ENCODE results near the gene AFAP1.

AFAP1 gene

DNA sequence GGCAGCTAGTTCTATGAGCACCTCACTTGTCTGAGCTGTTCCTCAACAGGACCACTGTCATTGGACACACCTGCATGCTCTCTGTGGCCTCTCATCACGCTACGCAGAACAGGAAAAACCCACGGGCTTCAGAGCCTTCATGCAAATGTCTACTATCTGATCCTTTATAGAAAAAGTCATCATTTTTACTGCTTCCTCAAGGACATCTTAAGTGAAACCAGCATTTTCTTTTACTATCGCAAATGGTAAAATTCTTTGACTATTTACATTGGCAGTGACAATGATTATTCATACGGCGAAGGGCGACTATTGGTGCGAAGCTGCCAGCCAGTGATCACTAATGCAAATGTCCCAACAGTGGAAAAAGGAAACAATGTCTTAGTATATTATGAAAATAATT lies 147.0 kb downstream of the AFAP1 start:
- no peak for TF ChIP-seq ZFX (IDR thresholded peaks at IDR 0.05; ENCODE audit: borderline replicate concordance)
- TF ChIP-seq, protein P1, sequence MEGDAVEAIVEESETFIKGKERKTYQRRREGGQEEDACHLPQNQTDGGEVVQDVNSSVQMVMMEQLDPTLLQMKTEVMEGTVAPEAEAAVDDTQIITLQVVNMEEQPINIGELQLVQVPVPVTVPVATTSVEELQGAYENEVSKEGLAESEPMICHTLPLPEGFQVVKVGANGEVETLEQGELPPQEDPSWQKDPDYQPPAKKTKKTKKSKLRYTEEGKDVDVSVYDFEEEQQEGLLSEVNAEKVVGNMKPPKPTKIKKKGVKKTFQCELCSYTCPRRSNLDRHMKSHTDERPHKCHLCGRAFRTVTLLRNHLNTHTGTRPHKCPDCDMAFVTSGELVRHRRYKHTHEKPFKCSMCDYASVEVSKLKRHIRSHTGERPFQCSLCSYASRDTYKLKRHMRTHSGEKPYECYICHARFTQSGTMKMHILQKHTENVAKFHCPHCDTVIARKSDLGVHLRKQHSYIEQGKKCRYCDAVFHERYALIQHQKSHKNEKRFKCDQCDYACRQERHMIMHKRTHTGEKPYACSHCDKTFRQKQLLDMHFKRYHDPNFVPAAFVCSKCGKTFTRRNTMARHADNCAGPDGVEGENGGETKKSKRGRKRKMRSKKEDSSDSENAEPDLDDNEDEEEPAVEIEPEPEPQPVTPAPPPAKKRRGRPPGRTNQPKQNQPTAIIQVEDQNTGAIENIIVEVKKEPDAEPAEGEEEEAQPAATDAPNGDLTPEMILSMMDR (IDR thresholded peaks at IDR 0.05), result no peak

DNA sequence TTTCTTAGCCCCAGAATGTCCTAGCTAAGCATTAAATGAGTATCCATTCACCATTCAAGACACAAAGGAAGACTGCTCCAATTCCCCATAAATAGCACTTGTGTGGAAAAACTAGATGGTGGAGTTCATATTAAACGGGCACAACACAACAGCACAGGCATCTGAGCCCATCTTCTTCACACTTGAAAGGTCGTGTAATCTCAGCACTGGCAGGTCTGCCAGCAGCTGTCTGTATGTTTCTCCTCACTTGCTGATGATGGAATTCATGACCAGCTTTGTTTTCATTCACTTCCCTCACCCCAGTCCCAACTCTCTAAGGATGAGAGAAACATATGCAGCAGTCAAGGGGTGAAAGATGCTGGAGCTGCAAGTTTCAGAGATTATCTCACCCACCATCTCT lies 148.7 kb downstream of the AFAP1 start:
- H3K27ac ChIP-seq, result no peak overlapping the region
- TF ChIP-seq, protein P1 (IDR thresholded peaks at IDR 0.05), result no peak
- no peak for TF ChIP-seq ZFX (IDR thresholded peaks at IDR 0.05; ENCODE audit: borderline replicate concordance)

More for the DNA sequence above, 147.0 kb downstream of the AFAP1 start:
- no peak overlapping the region for H3K27ac ChIP-seq

DNA sequence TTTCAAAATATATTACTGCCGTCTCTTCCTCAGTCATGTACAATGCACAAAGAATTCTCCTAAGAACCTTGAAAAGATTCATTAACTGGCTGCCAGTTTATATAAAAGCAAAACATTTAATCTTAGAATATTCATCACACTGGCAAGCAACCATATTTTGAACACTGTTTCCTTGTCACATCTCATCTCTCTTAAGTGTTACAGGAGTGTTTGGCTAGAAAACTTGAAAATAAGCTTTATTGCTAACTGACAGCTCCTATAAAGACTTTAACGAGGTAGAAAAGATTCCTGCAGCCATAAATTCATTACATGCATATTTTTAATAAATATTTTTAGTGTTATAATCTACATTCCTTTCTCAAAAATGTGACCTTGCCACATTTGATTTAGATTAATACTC lies 149.6 kb downstream of the AFAP1 start:
- no peak for TF ChIP-seq ZFX (IDR thresholded peaks at IDR 0.05; ENCODE audit: borderline replicate concordance)
- TF ChIP-seq, protein P1 (IDR thresholded peaks at IDR 0.05), result no peak
- H3K27ac ChIP-seq, result no peak overlapping the region

DNA sequence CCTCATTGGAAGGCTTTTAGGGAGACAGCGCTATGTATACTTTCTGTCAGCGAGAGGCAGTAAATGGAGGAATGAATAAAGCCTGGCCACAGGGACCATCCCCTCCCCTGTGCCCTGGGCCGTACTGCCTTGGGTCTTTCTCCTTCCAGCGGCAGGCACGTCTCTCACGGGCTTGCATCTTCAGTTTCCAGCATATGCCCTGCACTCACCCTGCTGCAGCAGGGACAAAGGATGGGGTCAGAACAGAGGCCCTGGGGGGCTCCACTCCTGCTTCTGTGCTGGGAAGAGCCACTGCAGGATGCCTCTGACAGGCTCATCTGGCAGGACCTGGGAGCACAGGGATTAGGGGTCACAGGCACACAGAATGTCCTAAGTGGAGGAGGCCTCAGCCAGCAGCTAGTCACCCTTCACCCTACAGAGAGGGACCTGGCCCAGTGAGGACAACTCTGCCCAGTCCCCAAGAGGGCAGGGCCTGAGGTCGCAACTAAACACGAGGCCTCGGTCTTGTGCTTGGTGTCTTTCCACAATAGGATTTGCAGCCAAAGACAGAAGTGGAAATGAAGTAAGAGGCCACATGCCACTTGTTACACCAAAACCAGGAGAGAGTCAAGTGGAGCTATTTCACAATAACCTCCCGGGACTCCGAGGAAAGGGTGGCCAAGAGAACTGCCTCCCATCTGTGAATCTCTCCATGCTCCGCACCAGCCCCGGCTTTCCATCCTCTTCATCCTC lies 150.8 kb downstream of the AFAP1 start:
- TF ChIP-seq ZFX (IDR thresholded peaks at IDR 0.05; ENCODE audit: borderline replicate concordance), result no peak
- TF ChIP-seq, protein P1 (IDR thresholded peaks at IDR 0.05), result no peak
- H3K27ac ChIP-seq, result no peak overlapping the region

DNA sequence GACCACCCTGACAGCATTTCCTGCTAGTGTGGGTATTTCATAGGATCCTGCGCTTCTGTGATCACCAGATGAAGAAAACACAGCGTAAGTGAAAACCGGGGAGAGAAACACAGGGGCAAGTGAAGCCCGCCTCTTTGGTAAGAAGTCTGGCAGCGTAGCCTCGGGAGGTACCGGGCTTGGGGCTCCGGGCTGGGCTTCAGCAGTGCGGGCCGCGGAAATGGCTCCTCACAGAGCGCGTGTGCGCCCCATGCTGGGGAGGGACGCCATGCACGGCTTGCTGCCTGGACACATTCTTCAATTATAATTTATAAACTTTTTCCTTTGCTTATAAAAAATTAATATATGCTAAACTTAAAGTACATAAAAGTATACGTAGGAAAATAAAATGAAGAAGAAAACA lies 151.5 kb downstream of the AFAP1 start:
- TF ChIP-seq, protein P1 (IDR thresholded peaks at IDR 0.05), result no peak
- no peak for TF ChIP-seq ZFX (IDR thresholded peaks at IDR 0.05; ENCODE audit: borderline replicate concordance)

DNA sequence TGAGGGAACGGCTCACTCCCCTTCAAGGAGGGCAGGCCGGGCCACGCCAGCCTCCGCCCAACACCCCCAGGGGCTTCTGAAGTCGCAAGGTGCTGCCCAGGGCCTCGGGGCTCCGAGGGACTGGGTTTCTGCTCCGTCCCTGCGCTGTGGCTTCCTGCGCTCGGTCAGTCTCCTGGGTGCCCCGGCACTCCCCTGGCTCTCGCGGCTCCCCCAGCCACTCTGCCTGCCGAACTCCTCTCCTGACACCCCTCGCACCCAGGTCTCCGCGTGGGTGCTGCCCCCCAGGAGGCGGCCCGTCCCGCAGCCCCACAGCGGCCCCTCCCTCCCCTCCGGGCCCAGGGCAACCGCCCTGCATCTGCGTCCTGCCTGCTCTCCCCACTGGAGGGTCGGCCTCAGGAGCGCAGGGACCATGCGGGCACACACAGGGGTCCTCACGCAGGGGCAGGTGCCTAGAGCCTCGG lies 151.9 kb downstream of the AFAP1 start:
- H3K27ac ChIP-seq, result no peak overlapping the region
- TF ChIP-seq, protein P1 (IDR thresholded peaks at IDR 0.05), result no peak
- no peak for TF ChIP-seq ZFX (IDR thresholded peaks at IDR 0.05; ENCODE audit: borderline replicate concordance)

More for the DNA sequence above, 151.5 kb downstream of the AFAP1 start:
- no peak overlapping the region for H3K27ac ChIP-seq

DNA sequence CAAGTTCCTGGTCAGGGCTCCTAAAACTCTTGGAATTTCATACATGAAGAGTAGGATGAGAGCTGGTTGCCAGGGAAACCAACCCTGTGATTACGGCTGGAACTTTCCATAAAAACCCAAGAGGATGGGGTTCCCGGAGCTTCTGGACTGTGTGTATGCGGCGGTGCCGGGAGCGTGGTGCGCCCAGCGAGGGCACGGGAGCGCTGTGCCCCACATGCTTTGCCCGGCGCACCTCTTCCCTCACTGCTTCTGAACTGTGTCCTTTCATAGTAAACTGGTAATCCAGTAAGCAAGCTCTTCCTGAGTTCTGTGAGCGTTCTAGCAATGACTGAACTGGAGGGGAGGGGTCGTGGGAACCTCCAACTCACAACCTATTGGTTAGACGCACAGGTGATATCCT lies 152.6 kb downstream of the AFAP1 start:
- no peak for TF ChIP-seq ZFX (IDR thresholded peaks at IDR 0.05; ENCODE audit: borderline replicate concordance)
- TF ChIP-seq, protein P1 (IDR thresholded peaks at IDR 0.05), result no peak
- no peak overlapping the region for H3K27ac ChIP-seq
